Subcutaneous adipose tissue (tissue), 4 donors: ENCODE results near the gene FOXD2. TPM values are rescaled to one million over a fixed set of nuclear protein-coding genes. Genes with fewer than 3 reads are reported as not detected.

Experiments used
- total RNA-seq, 4 donors: library from RNA; depleted of rRNA; stranded (reverse); fragments of >200 nt; gene quantifications; one replicate each; pipeline ENCODE4 v1.1.0, GENCODE V29; 2016
- TF ChIP-seq, protein P1 (sequence below): fragments of 450-650 bp; IDR thresholded peaks from one replicate; pipeline ENCODE4 v1.5.1; 2016; ENCODE audit warnings: low read depth, mild to moderate bottlenecking, control low read depth, antibody characterized with exemption, moderate library complexity

FOXD2 gene
- total RNA-seq, 4 donors from 2014 or later: under 0.01 to 0.38 (median 0.17) TPM; not detected in 1

DNA sequence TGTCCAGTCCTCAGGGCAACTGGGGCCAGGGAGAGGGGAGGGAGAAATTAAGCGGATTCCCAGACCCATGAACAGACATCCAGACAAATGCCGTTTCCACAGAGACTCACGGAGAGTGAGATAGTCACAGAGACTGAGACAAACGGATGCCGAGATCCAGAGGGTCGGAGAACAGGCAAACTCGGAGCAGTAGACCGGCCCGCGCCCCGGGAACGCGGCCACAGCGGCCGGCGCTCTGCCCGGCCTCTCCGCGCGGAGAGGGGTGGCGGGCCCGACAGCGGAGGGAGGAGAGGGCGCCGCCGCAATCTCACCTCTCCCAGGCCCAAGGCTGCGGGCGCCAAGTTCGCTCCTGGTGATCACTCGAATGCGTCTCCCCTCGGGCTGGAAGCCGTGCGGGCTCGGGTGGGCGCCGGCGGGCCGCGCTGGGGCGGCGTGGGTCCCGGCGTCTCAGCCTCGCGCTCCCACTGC, 831 bp upstream of the FOXD2 start:
- TF ChIP-seq, protein P1, sequence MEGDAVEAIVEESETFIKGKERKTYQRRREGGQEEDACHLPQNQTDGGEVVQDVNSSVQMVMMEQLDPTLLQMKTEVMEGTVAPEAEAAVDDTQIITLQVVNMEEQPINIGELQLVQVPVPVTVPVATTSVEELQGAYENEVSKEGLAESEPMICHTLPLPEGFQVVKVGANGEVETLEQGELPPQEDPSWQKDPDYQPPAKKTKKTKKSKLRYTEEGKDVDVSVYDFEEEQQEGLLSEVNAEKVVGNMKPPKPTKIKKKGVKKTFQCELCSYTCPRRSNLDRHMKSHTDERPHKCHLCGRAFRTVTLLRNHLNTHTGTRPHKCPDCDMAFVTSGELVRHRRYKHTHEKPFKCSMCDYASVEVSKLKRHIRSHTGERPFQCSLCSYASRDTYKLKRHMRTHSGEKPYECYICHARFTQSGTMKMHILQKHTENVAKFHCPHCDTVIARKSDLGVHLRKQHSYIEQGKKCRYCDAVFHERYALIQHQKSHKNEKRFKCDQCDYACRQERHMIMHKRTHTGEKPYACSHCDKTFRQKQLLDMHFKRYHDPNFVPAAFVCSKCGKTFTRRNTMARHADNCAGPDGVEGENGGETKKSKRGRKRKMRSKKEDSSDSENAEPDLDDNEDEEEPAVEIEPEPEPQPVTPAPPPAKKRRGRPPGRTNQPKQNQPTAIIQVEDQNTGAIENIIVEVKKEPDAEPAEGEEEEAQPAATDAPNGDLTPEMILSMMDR: no peak

DNA sequence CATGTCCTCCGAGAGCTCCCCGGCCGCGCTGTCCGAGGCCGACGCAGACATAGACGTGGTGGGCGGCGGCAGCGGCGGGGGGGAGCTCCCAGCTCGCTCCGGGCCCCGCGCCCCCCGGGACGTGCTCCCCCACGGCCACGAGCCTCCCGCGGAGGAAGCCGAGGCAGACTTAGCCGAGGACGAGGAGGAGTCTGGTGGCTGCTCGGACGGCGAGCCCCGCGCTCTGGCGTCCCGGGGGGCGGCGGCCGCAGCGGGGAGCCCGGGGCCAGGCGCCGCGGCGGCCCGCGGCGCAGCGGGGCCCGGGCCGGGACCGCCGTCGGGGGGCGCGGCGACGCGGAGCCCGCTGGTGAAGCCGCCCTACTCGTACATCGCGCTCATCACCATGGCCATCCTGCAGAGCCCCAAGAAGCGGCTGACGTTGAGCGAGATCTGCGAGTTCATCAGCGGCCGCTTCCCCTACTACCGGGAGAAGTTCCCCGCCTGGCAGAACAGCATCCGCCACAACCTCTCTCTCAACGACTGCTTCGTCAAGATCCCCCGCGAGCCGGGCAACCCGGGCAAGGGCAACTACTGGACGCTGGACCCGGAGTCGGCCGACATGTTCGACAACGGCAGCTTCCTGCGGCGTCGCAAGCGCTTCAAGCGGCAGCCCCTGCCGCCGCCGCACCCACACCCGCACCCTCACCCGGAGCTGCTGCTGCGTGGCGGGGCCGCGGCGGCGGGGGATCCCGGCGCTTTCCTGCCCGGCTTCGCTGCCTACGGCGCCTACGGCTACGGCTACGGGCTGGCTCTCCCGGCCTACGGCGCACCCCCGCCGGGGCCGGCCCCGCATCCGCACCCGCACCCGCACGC, 547 bp downstream of the FOXD2 start:
- TF ChIP-seq, protein P1: no peak

DNA sequence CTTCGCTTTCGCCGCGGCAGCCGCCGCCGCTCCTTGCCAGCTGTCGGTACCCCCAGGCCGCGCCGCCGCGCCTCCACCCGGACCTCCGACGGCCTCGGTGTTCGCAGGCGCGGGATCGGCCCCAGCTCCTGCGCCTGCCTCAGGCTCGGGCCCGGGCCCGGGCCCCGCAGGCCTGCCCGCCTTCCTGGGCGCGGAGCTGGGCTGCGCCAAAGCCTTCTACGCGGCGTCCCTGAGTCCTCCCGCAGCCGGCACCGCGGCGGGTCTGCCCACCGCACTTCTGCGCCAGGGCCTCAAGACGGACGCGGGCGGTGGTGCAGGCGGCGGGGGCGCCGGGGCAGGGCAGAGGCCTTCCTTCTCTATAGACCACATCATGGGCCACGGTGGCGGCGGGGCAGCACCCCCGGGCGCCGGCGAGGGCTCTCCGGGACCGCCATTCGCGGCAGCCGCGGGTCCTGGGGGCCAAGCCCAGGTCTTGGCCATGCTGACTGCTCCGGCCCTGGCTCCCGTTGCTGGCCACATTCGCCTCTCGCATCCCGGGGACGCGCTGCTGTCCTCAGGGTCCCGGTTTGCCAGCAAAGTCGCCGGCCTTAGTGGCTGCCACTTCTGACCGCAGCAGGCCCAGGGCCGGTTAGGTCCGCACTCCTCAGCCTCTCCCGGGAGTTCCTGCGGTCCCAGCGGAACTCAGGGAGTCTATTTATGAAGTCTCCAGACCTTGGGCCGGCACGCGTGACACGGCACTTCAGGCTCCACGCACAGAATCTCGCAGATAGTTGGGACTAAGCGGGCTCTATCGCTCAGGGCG, 1.4 kb downstream of the FOXD2 start:
- TF ChIP-seq, protein P1: no peak

DNA sequence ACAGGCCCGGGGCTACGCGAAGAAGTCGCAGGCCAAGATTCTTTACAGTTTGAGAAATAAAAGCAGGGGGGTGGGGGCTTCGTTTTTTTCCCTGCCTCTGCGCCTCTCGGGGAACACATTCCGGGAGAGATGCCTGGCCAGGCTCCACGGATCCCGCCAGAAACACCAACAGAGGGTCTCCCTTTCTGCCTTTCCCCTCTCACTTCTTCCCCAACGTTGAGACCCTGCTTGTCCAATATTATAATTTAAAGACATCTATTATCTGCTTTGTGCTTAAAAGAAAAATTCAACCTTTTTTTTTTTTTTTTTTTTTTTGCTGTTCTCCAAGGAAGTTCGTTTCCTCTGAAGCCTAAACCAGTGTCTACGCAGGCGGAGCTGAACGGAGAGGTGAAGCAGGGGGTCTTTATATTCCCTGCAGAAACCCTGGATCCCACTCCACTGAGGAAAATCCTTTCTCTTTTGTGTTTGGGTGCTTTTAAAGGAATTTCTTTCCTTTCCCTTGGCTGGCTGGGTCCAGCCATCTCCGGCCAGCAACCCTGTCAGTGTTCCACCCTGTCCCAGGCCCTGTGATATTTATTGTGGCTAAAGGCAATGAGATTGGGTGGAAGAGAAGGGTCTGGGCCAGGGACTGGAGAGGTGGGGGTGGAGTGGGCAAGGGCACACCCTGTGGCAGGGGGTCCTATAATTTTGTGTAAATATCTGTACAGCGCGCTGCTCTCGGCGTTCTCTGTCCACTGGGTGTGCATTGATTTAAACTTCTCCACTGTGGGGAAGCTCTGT, 2.2 kb downstream of the FOXD2 start:
- TF ChIP-seq, protein P1: no peak

DNA sequence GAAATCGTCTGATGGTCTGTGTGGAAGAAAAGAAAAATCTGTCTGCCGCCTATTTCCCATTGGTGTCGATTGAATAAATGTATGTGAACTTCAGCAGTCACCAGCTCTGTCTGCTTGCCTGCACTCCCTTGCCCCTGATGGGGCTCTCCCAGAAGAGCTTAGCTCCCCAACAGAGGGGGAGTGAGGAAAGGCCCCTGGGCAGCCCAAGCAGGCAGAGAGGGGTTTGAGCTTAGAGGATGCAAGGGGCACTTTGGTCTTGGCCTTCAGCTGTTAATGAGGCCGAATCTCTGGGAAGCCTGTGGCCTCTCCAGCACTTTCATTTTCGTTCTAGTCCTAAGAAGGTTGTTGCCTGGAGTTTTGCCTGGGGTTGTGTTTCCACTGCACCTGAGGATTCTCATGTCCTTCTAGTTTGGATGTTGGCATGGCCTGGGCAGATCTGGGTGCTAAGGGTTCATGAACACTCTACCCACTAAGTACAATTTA, 2.8 kb downstream of the FOXD2 start:
- TF ChIP-seq, protein P1: no peak

DNA sequence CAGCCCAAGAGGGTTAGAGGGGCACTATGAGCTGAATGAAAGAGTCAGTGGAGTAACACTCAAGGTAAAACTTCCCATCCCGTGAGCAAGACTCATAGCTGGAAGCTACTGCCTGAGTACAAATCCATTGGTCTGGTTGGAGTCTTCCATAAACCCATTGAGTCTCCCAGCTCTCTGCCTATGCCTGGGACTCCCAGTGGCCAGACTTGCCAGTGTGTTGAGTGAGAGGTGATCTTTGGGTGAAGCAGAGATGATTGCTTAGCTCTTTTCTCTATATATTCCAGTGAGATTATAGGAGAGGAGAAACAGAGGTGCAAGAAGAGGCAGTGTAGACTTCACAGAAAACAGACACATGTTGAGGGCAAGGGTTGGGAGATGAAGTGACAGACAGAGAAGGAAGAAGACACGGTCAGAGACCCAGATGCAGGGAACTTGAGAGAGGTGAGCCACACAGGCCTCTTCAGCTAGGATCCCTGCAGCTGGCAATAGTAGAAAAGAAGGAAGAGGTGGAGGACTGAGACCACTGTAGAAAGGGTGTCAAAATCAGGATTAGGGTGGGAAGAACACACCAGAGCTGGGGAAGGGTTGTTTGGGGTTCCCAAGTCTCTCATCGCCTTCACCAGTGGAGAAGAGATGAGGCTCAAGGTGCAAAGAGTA, 3.7 kb downstream of the FOXD2 start:
- TF ChIP-seq, protein P1: no peak
